HEK293 (cell line): ENCODE results near the gene PI3.

Experiments
- CTCF ChIA-PET: fragments of 350-600 bp; formaldehyde crosslinking; extraction: SDS; loops from one replicate; lab custom pipeline; 2021; ENCODE audit warnings: antibody characterized with exemption; lab: Yijun Ruan, JAX
- POLR2A ChIA-PET: fragments of 300-600 bp; formaldehyde crosslinking; extraction: SDS; loops from one replicate; lab custom pipeline; 2020; ENCODE audit warnings: antibody characterized with exemption, inconsistent platforms; lab: Yijun Ruan, JAX
- H3K27ac ChIP-seq: fragments of 200-500 bp; sonication (Bioruptor generic); 2 replicates; pipeline ENCODE4 v1.5.1; 2014; ENCODE audit warnings: low read depth, low read length, control low read depth, inconsistent platforms; ENCODE audit errors: extremely low read depth
- H3K36me3 ChIP-seq, 2 experiments: fragments of 200-500 bp in 1 of 2; sonication (Bioruptor generic) in 1 of 2; 1 replicate in 1 of 2; 2 replicates in 1 of 2; pipeline ENCODE4 v1.5.1; 2014 to 2017; ENCODE audit warnings: inconsistent platforms in 2 of 2, low read length in 2 of 2; ENCODE audit not compliant: control insufficient read depth in 2 of 2, insufficient read depth in 1 of 2
- H3K4me1 ChIP-seq: fragments of 200-500 bp; sonication (Bioruptor generic); 2 replicates; pipeline ENCODE4 v1.5.1; 2014; ENCODE audit warnings: mild to moderate bottlenecking, low read length, inconsistent platforms; ENCODE audit not compliant: control insufficient read depth, insufficient read depth
- H3K4me3 ChIP-seq: 2 replicates; pipeline ENCODE4 v1.5.1; 2011; ENCODE audit warnings: low read depth, mild to moderate bottlenecking, control low read depth, low read length, moderate library complexity
- H3K9me3 ChIP-seq: fragments of 200-500 bp; sonication (Bioruptor generic); 2 replicates; pipeline ENCODE4 v1.5.1; 2014; ENCODE audit warnings: low read depth, low read length, inconsistent platforms; ENCODE audit not compliant: control insufficient read depth, insufficient read depth
- KLF17 ChIP-seq: fragments of 450-650 bp; formaldehyde crosslinking; IDR thresholded peaks from 2 replicates; pipeline ENCODE4 v1.5.1; 2016; ENCODE audit warnings: missing biosample characterization, missing genetic modification characterization
- PBX3 ChIP-seq: sonication (generic); formaldehyde crosslinking; IDR thresholded peaks from 2 replicates; pipeline ENCODE4 v1.8.1; 2022; ENCODE audit warnings: mild to moderate bottlenecking, moderate library complexity, missing genetic modification reagents
- TSHZ1 ChIP-seq: fragments of 450-650 bp; formaldehyde crosslinking; IDR thresholded peaks from 2 replicates; pipeline ENCODE4 v1.5.1; 2016; ENCODE audit warnings: missing biosample characterization, missing genetic modification characterization, borderline replicate concordance
- ZEB2 ChIP-seq: fragments of 450-650 bp; formaldehyde crosslinking; IDR thresholded peaks from 2 replicates; pipeline ENCODE4 v1.5.1; 2016; ENCODE audit warnings: missing biosample characterization, missing genetic modification characterization
- ZFP41 ChIP-seq: fragments of 450-650 bp; formaldehyde crosslinking; IDR thresholded peaks from 2 replicates; pipeline ENCODE4 v1.5.1; 2016; ENCODE audit warnings: missing biosample characterization, missing genetic modification characterization, borderline replicate concordance
- ZNF214 ChIP-seq: fragments of 450-650 bp; formaldehyde crosslinking; IDR thresholded peaks from 2 replicates; pipeline ENCODE4 v1.5.1; 2017; ENCODE audit warnings: missing biosample characterization, mild to moderate bottlenecking, missing genetic modification characterization, borderline replicate concordance
- ZNF223 ChIP-seq: fragments of 450-650 bp; formaldehyde crosslinking; IDR thresholded peaks from 2 replicates; pipeline ENCODE4 v1.5.1; 2016; ENCODE audit warnings: missing biosample characterization, missing genetic modification characterization
- ZNF266 ChIP-seq: fragments of 450-650 bp; formaldehyde crosslinking; IDR thresholded peaks from 2 replicates; pipeline ENCODE4 v1.5.1; 2016; ENCODE audit warnings: missing biosample characterization, missing genetic modification characterization, low read depth
- ZNF302 ChIP-seq: fragments of 450-650 bp; formaldehyde crosslinking; IDR thresholded peaks from 2 replicates; pipeline ENCODE4 v1.5.1; 2016; ENCODE audit warnings: missing biosample characterization, missing genetic modification characterization, low read depth
- ZNF514 ChIP-seq: fragments of 450-650 bp; formaldehyde crosslinking; IDR thresholded peaks from 2 replicates; pipeline ENCODE4 v1.5.1; 2016; ENCODE audit warnings: missing biosample characterization, missing genetic modification characterization
- ZNF777 ChIP-seq: fragments of 450-650 bp; formaldehyde crosslinking; IDR thresholded peaks from 2 replicates; pipeline ENCODE4 v1.5.1; 2017; ENCODE audit warnings: missing biosample characterization, missing genetic modification characterization, borderline replicate concordance
- TF ChIP-seq, protein P1 (sequence below): fragments of 450-650 bp; formaldehyde crosslinking; IDR thresholded peaks from 2 replicates; pipeline ENCODE4 v1.5.1; 2016; ENCODE audit warnings: missing biosample characterization, missing genetic modification characterization

Gene PI3

GRCh38 chr20:45223136-45223535, 48.4 kb downstream of the PI3 start:
- Histone ChIP-seq H3K36me3 (no peaks in the 10 kb centered on the region), H3K4me3 (no peak overlapping the region), H3K9me3 (no peaks in the 10 kb centered on the region), H3K27ac (no peak overlapping the region), H3K4me1 (no peaks in the 10 kb centered on the region)
- ChIA-PET POLR2A (no interaction called here), CTCF (interaction anchor here (2.0 kb wide), 1 partner anchor 84 kb away, joined by 4 read pairs; no protein-coding TSS in a partner anchor)
- TF ChIP-seq ZNF514 (tag by site-specific recombination) = no peak
- TF ChIP-seq, protein P1, sequence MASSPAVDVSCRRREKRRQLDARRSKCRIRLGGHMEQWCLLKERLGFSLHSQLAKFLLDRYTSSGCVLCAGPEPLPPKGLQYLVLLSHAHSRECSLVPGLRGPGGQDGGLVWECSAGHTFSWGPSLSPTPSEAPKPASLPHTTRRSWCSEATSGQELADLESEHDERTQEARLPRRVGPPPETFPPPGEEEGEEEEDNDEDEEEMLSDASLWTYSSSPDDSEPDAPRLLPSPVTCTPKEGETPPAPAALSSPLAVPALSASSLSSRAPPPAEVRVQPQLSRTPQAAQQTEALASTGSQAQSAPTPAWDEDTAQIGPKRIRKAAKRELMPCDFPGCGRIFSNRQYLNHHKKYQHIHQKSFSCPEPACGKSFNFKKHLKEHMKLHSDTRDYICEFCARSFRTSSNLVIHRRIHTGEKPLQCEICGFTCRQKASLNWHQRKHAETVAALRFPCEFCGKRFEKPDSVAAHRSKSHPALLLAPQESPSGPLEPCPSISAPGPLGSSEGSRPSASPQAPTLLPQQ (tag by site-specific recombination) = no peak
- TF ChIP-seq TSHZ1 (tag by site-specific recombination) = no peak
- TF ChIP-seq ZNF214 (tag by site-specific recombination) = no peak
- TF ChIP-seq ZNF223 (tag by site-specific recombination) = no peak
- no peak for TF ChIP-seq ZNF302 (tag by site-specific recombination)
- no peak for TF ChIP-seq PBX3
- TF ChIP-seq ZNF777 (tag by site-specific recombination) = no peak
- TF ChIP-seq KLF17 = no peak
- no peak for TF ChIP-seq ZEB2 (tag by site-specific recombination)
- no peak for TF ChIP-seq ZFP41 (tag by site-specific recombination)
- TF ChIP-seq ZNF266 (tag by site-specific recombination) = no peak
